Measurements from ENCODE around the gene NR6A1.

Gene NR6A1

DNA sequence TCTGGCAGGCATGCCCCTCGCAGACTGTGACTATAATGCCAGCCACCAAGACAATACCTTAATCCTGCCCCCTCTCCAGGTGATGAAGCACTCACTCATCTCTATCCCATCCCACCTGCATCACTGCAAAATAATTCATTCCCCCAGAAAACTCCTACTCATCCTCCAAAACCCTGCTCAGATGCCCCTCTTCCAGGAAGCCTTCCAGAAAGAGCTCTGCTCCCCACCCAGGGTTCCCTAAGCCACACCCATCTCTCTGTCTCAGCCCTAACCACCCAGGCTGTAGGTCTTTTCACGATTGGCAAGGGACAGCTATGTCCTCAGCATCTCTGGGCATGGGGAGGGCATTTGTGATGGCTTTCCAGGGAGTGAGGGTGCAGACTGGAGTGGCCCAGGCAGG is 281.1 kb downstream of the NR6A1 start:
- no peak for DNase-seq (ENCODE audit: low read depth in 3 of 3)

DNA sequence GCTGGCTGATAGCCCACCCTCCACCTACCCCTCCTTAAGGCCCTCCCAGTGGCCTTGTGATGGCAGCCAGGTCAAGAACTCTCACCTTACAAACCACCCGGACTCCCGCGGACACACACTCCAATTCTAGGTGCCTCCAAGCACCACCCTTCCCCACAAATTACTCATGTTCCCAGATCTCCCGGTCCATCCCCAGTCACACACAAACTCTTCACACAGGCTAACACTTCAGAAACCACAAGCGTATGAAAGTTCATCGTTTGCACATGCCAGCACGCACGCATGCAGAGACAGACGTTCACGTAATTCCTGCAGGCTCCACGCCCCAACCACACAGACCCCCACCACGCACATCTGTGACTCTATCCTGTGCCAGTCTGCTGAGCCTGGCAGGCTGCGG is 281.9 kb downstream of the NR6A1 start:
- DNase-seq (ENCODE audit: low read depth in 3 of 3): no peak

DNA sequence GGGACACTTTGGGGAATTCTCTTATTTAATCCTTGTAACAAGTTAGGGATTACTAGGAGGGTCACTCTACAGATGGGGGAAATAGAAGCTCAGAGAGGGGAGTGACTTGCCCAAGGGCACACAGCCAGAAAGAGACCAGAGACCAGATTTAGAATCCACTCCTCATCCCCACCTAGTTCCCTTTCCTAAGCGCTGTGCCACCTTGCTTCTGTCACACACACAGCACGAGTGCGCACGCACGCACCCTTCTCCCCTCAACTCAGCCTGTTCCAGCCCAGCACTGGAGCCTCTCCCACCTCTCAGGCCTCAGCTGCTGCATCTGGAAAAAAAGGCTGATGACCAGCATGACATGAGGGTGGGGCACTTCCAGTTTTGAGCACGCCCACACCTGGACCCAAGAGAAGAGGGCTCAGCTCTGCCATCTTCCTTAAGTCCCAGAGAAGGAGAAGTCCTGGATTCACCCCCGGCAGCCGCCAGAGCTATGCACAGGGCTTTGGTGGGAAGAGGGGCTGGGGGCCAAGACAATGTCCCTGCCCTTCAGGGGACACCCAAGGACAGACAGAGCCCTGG is 282.4 kb downstream of the NR6A1 start:
- DNase-seq (ENCODE audit: low read depth in 3 of 3): no peak

DNA sequence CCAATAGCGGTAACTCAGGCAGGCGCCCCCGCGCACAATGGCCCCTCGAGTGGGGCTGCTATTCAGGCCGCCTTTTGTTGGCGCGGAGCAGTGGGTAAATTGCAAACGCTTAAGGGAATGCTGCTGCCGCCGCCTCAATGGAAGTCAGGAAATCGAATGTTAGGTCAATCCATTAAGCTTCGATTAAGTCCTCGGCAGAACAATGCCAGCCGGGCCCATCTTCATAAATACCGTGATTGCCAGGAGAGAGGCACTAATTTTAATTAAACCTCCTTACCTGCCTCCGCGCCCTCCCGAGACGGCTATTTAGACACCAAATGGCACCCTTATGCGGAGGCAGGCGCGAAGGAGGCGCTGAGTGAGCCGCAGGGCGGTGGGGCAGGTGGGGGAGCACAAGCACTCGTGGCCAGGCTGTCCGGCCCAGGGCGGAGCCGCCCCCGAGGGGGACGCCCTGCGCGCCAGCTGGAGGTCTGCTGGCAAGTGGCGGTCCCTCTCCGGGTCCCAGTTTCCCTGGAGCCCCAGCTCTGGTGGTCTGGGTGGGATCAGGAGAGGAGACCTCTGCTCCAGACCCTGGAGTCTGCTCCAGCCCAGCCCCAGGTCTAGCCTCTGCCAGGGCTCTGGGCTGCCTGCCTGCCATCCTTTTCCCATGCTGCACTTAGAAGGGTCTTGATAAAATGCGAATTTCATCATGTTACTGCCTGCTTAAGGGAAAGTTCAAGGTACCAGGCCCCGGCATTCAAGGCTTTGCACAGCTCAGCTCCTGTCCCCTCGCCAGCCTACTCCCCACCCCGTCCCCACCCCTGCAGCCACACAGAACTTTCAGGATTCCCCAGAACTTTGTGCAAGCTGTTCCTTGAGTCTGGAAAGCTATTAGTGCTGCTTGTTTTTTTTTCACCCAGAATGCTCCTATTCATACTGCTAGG is 283.6 kb downstream of the NR6A1 start:
- no peak for DNase-seq (ENCODE audit: low read depth in 3 of 3)

DNA sequence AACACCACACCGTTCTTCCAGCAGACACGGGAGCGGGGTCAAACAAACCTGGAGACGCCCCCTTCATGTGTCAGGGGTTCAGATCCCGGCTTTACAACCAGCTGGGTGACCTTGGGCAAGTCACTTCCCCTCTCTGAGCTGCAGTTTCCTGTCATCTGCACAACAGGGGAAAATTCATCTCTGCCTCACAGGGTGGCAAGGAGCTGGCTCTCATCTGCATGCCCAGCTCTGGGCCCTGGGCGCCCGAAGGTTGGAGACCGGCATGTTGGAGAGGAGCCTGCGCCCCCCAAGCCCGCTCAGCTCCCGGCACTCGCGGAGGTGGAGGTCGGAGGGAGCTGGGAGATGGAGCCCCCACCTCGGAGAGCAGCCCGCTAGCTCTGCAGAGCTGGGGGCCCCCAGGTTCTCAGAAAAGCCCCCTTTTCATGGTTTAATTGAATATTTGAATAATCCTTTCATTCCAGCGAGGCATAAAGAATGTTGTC is 284.3 kb downstream of the NR6A1 start:
- DNase-seq (ENCODE audit: low read depth in 3 of 3): no peak

DNA sequence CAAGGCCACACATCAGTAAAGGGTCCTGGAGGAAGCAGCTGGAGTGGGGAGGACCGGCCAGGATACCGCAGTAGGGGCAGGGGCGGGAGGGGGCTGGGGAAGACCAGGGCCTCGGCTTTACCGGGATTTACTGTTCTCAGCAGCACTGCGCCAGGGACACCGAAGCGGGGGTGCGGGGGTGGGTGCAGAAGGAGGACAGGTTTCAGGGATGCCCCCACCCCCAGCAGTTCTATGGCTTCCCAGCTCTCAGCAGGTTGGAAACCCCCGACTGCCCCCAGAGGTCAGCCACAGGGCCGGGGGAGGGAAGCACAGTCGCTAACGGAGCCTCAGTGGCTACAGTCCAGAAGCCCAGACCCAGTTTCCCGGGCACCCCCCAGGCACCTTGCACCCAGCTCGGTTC is 285.2 kb downstream of the NR6A1 start:
- DNase-seq (ENCODE audit: low read depth in 3 of 3): no peak

DNA sequence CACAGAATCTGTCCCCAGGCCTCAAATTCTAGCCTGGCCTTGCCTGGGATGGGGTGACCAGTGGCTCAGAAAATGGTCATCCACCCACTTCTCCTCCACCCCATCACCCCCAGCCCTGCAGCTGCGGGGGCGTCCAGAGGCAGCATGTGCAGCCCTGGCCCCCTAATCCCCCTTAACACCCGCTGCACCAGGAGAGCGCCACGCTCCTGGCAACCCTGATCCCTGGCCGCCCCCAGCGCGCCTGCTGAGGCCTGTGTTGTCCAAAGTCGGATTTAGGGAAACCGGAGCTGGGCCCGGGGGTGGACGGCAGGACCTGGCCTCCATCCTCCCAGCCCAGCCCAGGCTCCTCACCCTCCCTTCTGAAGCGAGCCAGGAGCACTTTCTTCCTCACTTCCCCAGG is 285.9 kb downstream of the NR6A1 start:
- no peak for DNase-seq (ENCODE audit: low read depth in 3 of 3)

GRCh38 chr9:124483481-124483880 is 287.6 kb downstream of the NR6A1 start:
- no peak for DNase-seq (ENCODE audit: low read depth in 3 of 3)

GRCh38 chr9:124482431-124483031 is 288.6 kb downstream of the NR6A1 start:
- DNase-seq (ENCODE audit: low read depth in 3 of 3): no peak

DNA sequence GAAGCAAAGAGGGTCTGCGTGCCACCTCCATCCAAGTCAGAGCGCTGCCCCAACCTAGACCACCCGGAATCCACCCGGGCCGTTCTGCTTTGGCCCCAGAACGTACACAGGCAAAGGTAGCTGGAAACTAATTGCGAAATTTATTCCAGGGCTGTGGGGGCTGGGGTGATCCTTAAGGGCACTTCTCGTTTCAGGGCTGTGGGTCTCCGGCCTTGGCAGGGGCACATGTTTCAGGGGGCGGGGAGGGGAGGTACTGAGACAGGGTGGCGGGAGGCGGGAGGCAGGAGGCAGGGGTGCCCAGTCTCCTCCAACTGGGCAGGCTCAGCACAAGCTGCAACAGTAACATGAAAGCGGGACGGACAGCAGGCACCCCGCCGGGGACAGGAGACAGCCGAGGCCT is 290.0 kb downstream of the NR6A1 start:
- DNase-seq (ENCODE audit: low read depth in 3 of 3): no peak

DNA sequence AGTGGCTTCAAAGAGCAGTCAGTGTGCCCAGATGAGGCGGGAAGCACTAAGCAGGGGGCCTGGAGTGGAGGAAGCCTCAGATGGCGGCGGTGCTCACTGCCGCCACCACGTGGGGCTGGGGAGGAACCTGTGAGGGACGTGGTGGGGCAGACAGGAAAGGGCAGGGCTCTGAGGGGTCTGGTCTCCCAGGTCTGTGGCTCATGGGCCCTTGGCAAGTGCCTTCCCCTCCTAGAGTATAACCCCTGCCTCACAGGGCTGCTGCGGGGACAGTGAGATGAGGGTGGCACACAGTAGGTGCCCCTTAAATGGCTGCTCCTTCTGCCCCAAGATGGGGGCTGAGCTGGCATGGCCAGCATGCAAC is 290.5 kb downstream of the NR6A1 start:
- no peak for DNase-seq (ENCODE audit: low read depth in 3 of 3)

- DNase-seq (ENCODE audit: low read depth in 3 of 3): no peak
Measured at GRCh38 chr9:124479947-124480620, 291.0 kb downstream of the NR6A1 start.

- DNase-seq (ENCODE audit: low read depth in 3 of 3): no peak
Measured at GRCh38 chr9:124479371-124479770, 291.7 kb downstream of the NR6A1 start.

DNA sequence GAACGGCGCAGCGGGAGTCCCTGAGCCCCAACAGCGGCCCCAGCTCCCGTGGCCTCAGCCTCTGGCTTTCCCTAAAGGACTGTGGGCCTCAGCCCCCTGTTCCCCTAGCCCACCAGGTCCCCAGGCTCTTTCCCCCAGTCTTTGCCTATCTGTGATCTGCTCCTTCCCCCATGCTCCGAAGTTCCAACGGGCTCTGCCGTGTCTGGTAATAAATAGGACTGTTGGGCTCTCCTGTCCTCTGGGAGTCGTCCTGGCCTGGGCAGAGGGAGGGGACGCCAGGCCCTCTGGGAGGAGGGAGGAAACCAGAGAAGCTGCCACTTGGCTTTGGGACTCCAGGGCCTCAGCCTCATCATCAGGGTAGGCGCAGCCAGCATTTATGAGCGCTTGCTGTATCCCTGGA is 292.8 kb downstream of the NR6A1 start:
- DNase-seq (ENCODE audit: low read depth in 3 of 3): no peak

- DNase-seq (ENCODE audit: low read depth in 3 of 3): no peak
Measured at GRCh38 chr9:124477648-124478285, 293.3 kb downstream of the NR6A1 start.

GRCh38 chr9:124477211-124477647 is 293.9 kb downstream of the NR6A1 start:
- DNase-seq (ENCODE audit: low read depth in 3 of 3): no peak

DNA sequence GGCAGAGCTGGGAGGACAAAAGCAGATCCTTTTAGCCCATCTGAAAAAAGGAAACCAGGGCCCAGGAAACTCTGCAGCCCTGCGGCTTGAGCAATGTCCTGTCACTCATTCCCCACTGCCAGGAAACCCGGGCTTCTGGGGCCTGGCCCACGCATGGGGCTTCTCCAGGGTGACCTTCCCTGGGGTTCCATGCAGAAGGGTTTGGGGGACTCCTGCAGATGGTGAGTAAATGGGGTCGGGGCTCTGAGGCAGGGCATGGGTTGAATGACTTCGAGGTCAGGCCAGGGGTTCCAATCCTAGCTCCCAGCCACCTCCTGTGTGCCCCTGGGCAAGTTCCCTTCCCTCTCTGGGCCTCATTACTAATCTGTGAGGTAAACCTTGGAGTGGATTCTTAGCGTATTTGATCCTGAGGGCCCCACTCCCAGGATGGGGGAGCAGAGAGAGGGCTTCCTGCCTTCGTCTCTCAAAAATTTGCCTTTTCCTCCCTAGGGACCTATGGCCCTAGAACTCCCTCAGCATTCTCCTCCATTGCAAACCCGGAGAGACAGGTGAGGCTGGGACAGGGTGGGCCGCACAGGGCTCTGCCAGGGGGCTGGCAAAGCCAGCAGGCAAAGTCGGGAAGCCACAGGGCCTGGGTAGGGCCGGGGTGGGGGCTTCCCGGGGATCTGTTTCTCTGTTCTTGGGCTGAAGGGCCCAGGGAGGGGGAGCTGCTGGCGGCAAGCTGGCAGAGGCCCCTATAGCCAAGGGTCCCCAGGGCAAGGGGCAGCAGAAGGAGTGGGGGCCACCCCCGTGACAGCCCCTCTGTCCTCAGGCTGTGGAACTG is 295.0 kb downstream of the NR6A1 start:
- no peak for DNase-seq (ENCODE audit: low read depth in 3 of 3)

DNA sequence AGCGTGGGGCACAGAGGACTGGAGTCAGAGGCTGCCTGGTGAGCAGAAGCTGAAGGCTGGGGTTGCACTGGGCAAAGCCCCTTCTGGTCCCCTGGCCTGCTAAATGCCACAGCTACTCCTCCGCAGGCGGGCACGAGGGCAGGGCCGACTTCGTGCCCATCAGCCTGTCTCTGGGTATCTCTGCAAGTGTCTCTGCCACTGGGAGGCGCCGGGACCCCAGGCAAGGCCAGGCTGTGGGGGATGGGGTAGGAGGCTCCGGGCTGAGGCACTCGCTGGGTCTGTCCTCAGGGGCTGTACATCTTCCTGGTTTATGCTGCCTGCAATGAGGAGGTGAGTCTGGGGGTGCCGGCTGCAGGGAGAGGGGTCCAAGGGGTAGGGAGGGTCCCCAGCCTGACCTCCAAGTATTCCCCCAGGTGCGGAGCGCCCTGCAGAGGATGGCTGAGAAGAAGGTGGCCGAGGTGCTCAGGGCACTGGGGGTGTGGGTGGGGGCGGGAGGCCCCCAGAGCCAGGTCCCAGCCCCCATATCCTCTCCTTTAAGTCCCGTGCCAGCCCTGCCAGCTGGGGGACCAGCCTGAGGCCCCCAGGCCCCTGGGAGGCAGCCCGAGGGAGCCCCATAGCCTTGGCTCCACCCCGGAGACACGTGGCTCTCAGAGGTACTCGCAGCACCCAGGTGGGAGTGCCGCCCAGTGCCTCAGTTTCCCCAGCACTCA is 295.8 kb downstream of the NR6A1 start:
- DNase-seq (ENCODE audit: low read depth in 3 of 3): no peak

- DNase-seq (ENCODE audit: low read depth in 3 of 3): no peak
Measured at GRCh38 chr9:124474151-124474550, 297.0 kb downstream of the NR6A1 start.

DNA sequence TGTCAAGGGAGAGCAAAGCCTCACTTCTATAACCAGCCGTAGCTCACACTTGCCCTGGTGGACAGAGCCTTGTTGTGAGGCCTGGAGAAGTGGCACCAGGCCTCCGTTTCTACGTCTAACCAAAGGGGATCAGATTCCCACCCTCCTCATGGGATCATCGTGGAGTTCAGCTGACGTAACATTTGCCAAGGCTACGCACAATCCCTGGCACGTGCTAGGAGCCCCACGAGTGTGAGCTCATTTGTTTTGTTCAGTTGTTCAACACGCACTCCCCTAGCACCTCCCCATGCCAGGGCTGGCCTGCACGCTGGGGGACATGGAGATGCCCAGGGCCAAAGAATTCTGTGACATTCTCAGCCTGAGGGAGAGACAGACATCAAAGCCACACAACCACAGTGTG is 297.8 kb downstream of the NR6A1 start:
- DNase-seq (ENCODE audit: low read depth in 3 of 3): no peak
